H9 (cell line): ENCODE data around the gene RTF2. TPM values are rescaled to one million over a fixed set of nuclear protein-coding genes. Genes with fewer than 3 reads are reported as not detected.

ENCODE experiments used
- DNase-seq: peaks from one replicate; pipeline ENCODE4 v3.0.0-alpha.2; 2017
- H2AFZ ChIP-seq: one replicate; pipeline ENCODE4 v1.6.1; 2013; ENCODE audit warnings: mild to moderate bottlenecking, low read length, control low read depth, moderate library complexity
- H2AK5ac ChIP-seq: 2 replicates; pipeline ENCODE4 v1.6.1; 2013; ENCODE audit warnings: low read length, control low read depth, mixed read lengths; ENCODE audit not compliant: insufficient read length
- H2BK120ac ChIP-seq: one replicate; pipeline ENCODE4 v1.6.1; 2013; ENCODE audit warnings: low read depth, mild to moderate bottlenecking, low read length, control low read depth, inconsistent platforms; ENCODE audit not compliant: poor library complexity, severe bottlenecking
- H2BK12ac ChIP-seq: 2 replicates; pipeline ENCODE4 v1.6.1; 2013; ENCODE audit warnings: low read length, control low read depth, mixed read lengths, low read depth; ENCODE audit not compliant: insufficient read length
- H2BK15ac ChIP-seq: 2 replicates; pipeline ENCODE4 v1.6.1; 2013; ENCODE audit warnings: low read depth, low read length, control low read depth
- H2BK20ac ChIP-seq: one replicate; pipeline ENCODE4 v1.6.1; 2013; ENCODE audit warnings: low read depth, mild to moderate bottlenecking, low read length, control low read depth, inconsistent platforms; ENCODE audit not compliant: poor library complexity, severe bottlenecking
- H2BK5ac ChIP-seq: 2 replicates; pipeline ENCODE4 v1.6.1; 2013; ENCODE audit warnings: low read length, control low read depth, mixed read lengths; ENCODE audit not compliant: insufficient read length
- H3K14ac ChIP-seq: 2 replicates; pipeline ENCODE4 v1.6.1; 2013; ENCODE audit warnings: low read length, control low read depth; ENCODE audit not compliant: insufficient read depth
- H3K18ac ChIP-seq: 2 replicates; pipeline ENCODE4 v1.6.1; 2013; ENCODE audit warnings: low read depth, mild to moderate bottlenecking, mixed read lengths, low read length, control low read depth; ENCODE audit not compliant: insufficient read length
- H3K23ac ChIP-seq: 2 replicates; pipeline ENCODE4 v1.6.1; 2013; ENCODE audit warnings: low read length, control low read depth, mixed read lengths, low read depth; ENCODE audit not compliant: insufficient read length
- H3K23me2 ChIP-seq: 2 replicates; pipeline ENCODE4 v1.6.1; 2013; ENCODE audit warnings: low read depth, mild to moderate bottlenecking, mixed read lengths, low read length, control low read depth; ENCODE audit not compliant: insufficient read length, poor library complexity, severe bottlenecking
- H3K27ac ChIP-seq: 2 replicates; pipeline ENCODE4 v1.5.1; 2013; ENCODE audit warnings: low read length, control low read depth, mixed read lengths, low read depth; ENCODE audit not compliant: insufficient read length
- H3K27me3 ChIP-seq: 2 replicates; pipeline ENCODE4 v1.6.1; 2013; ENCODE audit warnings: low read length, control low read depth, inconsistent platforms; ENCODE audit not compliant: insufficient read depth
- H3K4ac ChIP-seq: 2 replicates; pipeline ENCODE4 v1.6.1; 2013; ENCODE audit warnings: low read depth, mild to moderate bottlenecking, control low read depth, inconsistent platforms, low read length, moderate library complexity
- H3K4me1 ChIP-seq: 2 replicates; pipeline ENCODE4 v1.6.1; 2013; ENCODE audit warnings: low read length, control low read depth, inconsistent platforms; ENCODE audit not compliant: insufficient read depth
- H3K4me2 ChIP-seq: 2 replicates; pipeline ENCODE4 v1.6.1; 2013; ENCODE audit warnings: low read length, control low read depth, mixed read lengths; ENCODE audit not compliant: insufficient read length, insufficient read depth
- H3K56ac ChIP-seq: 2 replicates; pipeline ENCODE4 v1.6.1; 2013; ENCODE audit warnings: low read depth, mild to moderate bottlenecking, mixed read lengths, low read length, control low read depth; ENCODE audit not compliant: insufficient read length
- H3K79me1 ChIP-seq: 2 replicates; pipeline ENCODE4 v1.6.1; 2013; ENCODE audit warnings: low read depth, mild to moderate bottlenecking, moderate library complexity, low read length, control low read depth, inconsistent platforms; ENCODE audit not compliant: insufficient read depth, poor library complexity, severe bottlenecking
- H3K79me2 ChIP-seq: 2 replicates; pipeline ENCODE4 v1.6.1; 2013; ENCODE audit warnings: low read length, control low read depth, inconsistent platforms; ENCODE audit not compliant: insufficient read depth
- H3K9ac ChIP-seq: 2 replicates; pipeline ENCODE4 v1.6.1; 2013; ENCODE audit warnings: low read length, control low read depth, mixed read lengths; ENCODE audit not compliant: insufficient read length; ENCODE audit errors: extremely low read depth
- H3K9me3 ChIP-seq: one replicate; pipeline ENCODE4 v1.6.1; 2013; ENCODE audit warnings: low read depth, low read length, inconsistent platforms; ENCODE audit not compliant: control insufficient read depth
- H3T11ph ChIP-seq: one replicate; pipeline ENCODE4 v1.6.1; 2013; ENCODE audit warnings: mild to moderate bottlenecking, low read length, control low read depth, inconsistent platforms
- H4K20me1 ChIP-seq: one replicate; pipeline ENCODE4 v1.6.1; 2013; ENCODE audit not compliant: control insufficient read depth, insufficient read length, insufficient read depth
- H4K5ac ChIP-seq: 2 replicates; pipeline ENCODE4 v1.6.1; 2013; ENCODE audit warnings: low read depth, mild to moderate bottlenecking, mixed read lengths, low read length, control low read depth; ENCODE audit not compliant: insufficient read length
- H4K8ac ChIP-seq: replicated peaks from 2 replicates; pipeline ENCODE4 v1.6.1; 2013; ENCODE audit warnings: low read length, control low read depth, mixed read lengths, low read depth; ENCODE audit not compliant: insufficient read length
- H4K91ac ChIP-seq: 2 replicates; pipeline ENCODE4 v1.6.1; 2013; ENCODE audit warnings: low read depth, mild to moderate bottlenecking, moderate library complexity, mixed read lengths, low read length, control low read depth; ENCODE audit not compliant: insufficient read length
- H3K27ac Mint-ChIP-seq, 3 experiments: 2 replicates in 2 of 3; 3 replicates in 1 of 3; pipeline ENCODE4 v1.8.0; 2020 to 2021; ENCODE audit warnings: mixed read lengths in 3 of 3, mild to moderate bottlenecking in 1 of 3, moderate library complexity in 1 of 3
- H3K27me3 Mint-ChIP-seq: 2 replicates; pipeline ENCODE4 v1.8.0; 2021; ENCODE audit warnings: low read depth, mild to moderate bottlenecking, moderate library complexity, mixed read lengths
- H3K36me3 Mint-ChIP-seq, 3 experiments: 2 replicates in 2 of 3; 3 replicates in 1 of 3; pipeline ENCODE4 v1.8.0; 2020 to 2021; ENCODE audit warnings: low read depth in 3 of 3, mixed read lengths in 3 of 3; ENCODE audit not compliant: insufficient read depth in 1 of 3
- H3K4me1 Mint-ChIP-seq, 2 experiments: 2 replicates each; pipeline ENCODE4 v1.8.0; 2020; ENCODE audit warnings: mixed read lengths in 2 of 2
- H3K4me3 Mint-ChIP-seq, 2 experiments: 2 replicates in 1 of 2; 3 replicates in 1 of 2; pipeline ENCODE4 v1.8.0; 2020 to 2021; ENCODE audit warnings: mild to moderate bottlenecking in 2 of 2, mixed read lengths in 2 of 2, moderate library complexity in 1 of 2
- H3K9me3 Mint-ChIP-seq, 2 experiments: 2 replicates in 1 of 2; 3 replicates in 1 of 2; pipeline ENCODE4 v1.8.0; 2020; ENCODE audit warnings: mild to moderate bottlenecking in 2 of 2, mixed read lengths in 2 of 2, moderate library complexity in 1 of 2
- WGBS: extraction: QIAGEN DNeasy Blood & Tissue Kit; methylation state at CpG from one replicate; pipeline ENCODE4 v1.1.7; 2013; ENCODE audit warnings: missing lambda C conversion rate, low lambda C conversion rate, mixed read lengths; ENCODE audit not compliant: insufficient read length; ENCODE audit errors: extremely low coverage; 5-methylcytosine and 5-hydroxymethylcytosine counted together
- total RNA-seq: library from RNA; stranded (reverse); gene quantifications from 2 replicates; pipeline ENCODE4 v1.2.1, GENCODE V29; 2021
- TF ChIP-seq, protein P1 (sequence below): fragments of 200-600 bp; sonication (generic); conservative IDR thresholded peaks from 3 replicates; pipeline ENCODE4 v1.8.0; 2021; ENCODE audit warnings: antibody characterized with exemption, mild to moderate bottlenecking

Gene RTF2
- total RNA-seq, 1 experiment from 2014 or later, result 62.6 TPM

DNA sequence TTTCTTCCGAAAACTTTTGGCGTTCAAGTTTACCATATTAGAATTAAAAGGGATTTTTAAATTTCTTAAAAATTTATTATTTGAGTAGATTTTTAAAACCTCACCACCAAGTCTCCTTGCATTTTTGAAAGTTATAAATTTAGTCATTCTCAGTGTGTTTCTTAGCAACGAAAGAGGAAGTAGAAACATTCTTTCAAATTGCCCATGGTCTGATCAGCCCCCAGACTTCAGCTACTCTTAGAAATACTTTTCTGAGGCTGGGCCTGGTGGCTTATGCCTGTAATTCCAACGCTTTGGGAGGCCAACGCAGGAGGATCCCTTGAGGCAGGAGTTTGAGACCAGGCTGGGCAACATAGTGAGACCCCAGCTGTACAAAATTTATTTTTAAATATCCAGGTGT lies 15.1 kb upstream of the RTF2 start:
- Histone ChIP-seq H2BK120ac (no peak overlapping the region), H2BK12ac (no peak overlapping the region), H2AFZ (no peak overlapping the region), H3K23ac (no peak overlapping the region), H2BK5ac (no peak overlapping the region), H3K18ac (no peak overlapping the region), H3K79me1 (no peaks in the 10 kb centered on the region), H3K56ac (no peak overlapping the region), H4K8ac (no peak overlapping the region), H3K9me3 (no peaks in the 10 kb centered on the region), H3K27me3 (no peaks in the 10 kb centered on the region), H3K23me2 (no peaks in the 10 kb centered on the region), H3K14ac (no peak overlapping the region), H4K5ac (no peak overlapping the region), H3K4me2 (no peak overlapping the region), H3T11ph (no peak overlapping the region), H3K27ac (no peak overlapping the region), H2BK20ac (no peak overlapping the region), H2BK15ac (no peak overlapping the region), H4K20me1 (no peaks in the 10 kb centered on the region), H4K91ac (no peak overlapping the region), H3K9ac (no peak overlapping the region), H3K79me2 (no peaks in the 10 kb centered on the region), H3K4ac (no peak overlapping the region), H3K4me1 (no peaks in the 10 kb centered on the region), H2AK5ac (no peak overlapping the region)
- Mint-ChIP-seq H3K27me3 (peaks cover 32% of the 10 kb centered on the region), H3K27ac (no peak overlapping the region), H3K4me3 (no peak overlapping the region), H3K9me3 (no peaks in the 10 kb centered on the region), H3K36me3 (no peaks in the 10 kb centered on the region), H3K4me1 (no peaks in the 10 kb centered on the region)
- TF ChIP-seq, protein P1, sequence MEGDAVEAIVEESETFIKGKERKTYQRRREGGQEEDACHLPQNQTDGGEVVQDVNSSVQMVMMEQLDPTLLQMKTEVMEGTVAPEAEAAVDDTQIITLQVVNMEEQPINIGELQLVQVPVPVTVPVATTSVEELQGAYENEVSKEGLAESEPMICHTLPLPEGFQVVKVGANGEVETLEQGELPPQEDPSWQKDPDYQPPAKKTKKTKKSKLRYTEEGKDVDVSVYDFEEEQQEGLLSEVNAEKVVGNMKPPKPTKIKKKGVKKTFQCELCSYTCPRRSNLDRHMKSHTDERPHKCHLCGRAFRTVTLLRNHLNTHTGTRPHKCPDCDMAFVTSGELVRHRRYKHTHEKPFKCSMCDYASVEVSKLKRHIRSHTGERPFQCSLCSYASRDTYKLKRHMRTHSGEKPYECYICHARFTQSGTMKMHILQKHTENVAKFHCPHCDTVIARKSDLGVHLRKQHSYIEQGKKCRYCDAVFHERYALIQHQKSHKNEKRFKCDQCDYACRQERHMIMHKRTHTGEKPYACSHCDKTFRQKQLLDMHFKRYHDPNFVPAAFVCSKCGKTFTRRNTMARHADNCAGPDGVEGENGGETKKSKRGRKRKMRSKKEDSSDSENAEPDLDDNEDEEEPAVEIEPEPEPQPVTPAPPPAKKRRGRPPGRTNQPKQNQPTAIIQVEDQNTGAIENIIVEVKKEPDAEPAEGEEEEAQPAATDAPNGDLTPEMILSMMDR, result no peak
- no CpG with 5 or more reads among the region's 5 CpGs for whole genome bisulfite sequencing
- no peak for DNase-seq
